Measurements from ENCODE around the gene RASL10A. TPM values are rescaled to one million over a fixed set of nuclear protein-coding genes. Genes with fewer than 3 reads are reported as not detected.
"Not testable (repeated sequence)": the region's sequence is repeated elsewhere in the genome, so short reads cannot be mapped to it uniquely, and the experiment has no call there.

RASL10A gene, protein sequence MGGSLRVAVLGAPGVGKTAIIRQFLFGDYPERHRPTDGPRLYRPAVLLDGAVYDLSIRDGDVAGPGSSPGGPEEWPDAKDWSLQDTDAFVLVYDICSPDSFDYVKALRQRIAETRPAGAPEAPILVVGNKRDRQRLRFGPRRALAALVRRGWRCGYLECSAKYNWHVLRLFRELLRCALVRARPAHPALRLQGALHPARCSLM
- total RNA-seq = under 1 TPM; 0.58 to 0.61 TPM

DNA sequence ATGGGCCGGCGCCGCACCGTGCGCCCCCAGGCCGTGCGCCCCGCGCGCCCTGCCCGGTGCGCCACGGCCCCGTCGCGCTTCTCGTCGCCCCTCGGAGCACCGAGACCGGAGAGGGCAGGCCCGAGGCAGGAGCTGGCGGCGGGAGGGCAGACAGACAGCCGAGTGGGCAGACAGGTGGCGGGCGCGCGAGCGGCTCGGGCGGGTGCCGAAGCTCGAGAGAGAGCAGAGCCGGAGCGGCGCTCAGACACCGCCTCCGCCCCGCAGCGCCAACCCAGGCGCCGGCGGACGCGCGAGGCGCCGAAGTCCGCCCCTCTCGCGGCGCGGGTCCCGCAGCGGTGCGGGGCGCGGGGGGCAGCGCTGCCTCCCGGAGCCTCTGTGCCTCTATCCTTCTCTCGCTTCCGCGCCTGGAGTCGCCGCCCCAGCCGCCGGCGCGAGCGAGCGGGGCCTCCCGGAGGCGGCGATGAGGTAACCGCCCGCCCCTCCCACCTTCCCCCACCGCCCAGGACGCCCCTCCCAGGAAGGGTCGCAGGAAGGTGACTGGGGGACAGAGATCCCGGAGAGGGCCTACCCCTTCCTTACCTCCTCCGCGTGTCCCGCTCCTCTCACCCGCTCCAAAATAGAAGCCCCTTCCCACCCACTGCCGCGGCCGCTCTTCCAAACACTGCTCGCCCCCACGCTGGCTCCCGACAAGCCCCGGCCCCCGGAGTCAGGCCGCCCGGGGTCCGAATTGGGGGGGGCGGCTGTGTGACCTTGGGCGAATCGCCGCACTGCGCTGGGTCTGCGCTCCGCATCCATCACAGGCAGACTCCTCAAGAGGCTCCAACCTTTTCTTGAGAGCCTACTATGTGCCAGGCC lies at the start of gene RASL10A:
TSS of gene RASL10A (minus strand) at position 412 of the 855 bp plus-strand sequence. CDS start 451 bp downstream, outside the sequence.
- Mint-ChIP-seq H3K27me3 (peaks cover 34% of the 10 kb centered on the region), H3K36me3 (ENCODE audit: low read depth) (peaks cover 12% of the 10 kb centered on the region), H3K9me3 (no peaks in the 10 kb centered on the region), H3K4me1 (peaks cover 10% of the 10 kb centered on the region), H3K27ac (no peak within 1 kb of the TSS), H3K4me3 (peak within 1 kb of the TSS; percentile 43)
- ATAC-seq (replicated peaks) = no peak

DNA sequence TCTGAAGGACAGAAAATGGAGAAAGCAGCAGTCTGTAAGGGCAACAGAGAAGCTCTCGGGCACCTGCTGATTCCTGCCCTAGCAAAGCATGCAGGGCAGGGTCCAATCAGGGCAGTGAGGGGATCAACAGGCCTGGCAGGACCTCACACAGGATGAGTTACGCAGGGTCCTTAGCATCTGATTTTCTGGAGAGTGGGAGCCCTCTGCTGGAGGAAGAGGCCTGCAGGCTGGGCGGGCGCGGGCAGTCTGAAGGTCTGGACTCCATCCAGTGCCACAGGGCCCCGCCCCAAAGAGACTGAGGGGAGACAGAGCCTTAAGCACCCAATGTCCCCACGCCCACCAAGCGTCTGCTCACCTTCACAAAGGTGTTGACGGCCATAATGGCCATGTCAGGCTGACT lies 44.0 kb upstream of the RASL10A start:
- Mint-ChIP-seq H3K4me3 (no peak overlapping the region), H3K27me3 (no peaks in the 10 kb centered on the region), H3K4me1 (no peaks in the 10 kb centered on the region), H3K27ac (no peak overlapping the region), H3K36me3 (ENCODE audit: low read depth) (peaks cover 70% of the 10 kb centered on the region), H3K9me3 (no peaks in the 10 kb centered on the region)
- ATAC-seq (replicated peaks) = no peak

DNA sequence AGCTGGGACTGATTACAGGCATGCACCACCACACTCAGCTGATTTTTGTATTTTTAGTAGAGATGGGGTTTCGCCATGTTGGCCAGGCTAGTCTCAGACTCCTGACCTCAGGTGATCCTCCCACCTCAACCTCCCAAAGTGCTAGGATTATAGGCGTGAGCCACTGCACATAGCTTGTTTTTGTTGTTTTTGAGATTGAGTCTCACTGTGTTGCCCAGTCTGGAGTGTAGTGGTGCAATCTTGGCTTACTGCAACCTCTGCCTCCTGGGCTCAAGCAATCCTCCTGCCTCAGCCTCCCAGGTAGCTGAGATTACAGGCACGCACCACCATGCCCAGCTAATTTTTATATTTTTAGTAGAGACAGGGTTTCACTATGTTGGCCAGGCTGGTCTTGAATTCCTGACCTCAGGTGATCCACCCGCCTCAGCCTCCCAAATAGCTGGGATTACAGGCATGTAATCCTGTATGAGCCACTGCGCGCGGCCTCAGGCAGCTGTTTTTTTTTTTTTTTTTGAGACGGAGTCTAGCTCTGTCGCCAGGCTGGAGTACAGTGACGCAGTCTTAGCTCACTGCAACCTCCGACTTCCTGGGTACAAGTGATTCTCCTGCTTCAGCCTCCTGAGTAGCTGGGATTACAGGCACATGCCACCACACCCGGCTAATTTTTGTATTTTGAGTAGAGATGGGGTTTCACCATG lies 41.8 kb upstream of the RASL10A start:
- ATAC-seq (replicated peaks); H3K9me3 Mint-ChIP-seq; H3K27me3 Mint-ChIP-seq; H3K4me1 Mint-ChIP-seq; H3K4me3 Mint-ChIP-seq; H3K27ac Mint-ChIP-seq: not testable (repeated sequence)
- peaks cover 90% of the 10 kb centered on the region for H3K36me3 Mint-ChIP-seq (ENCODE audit: low read depth)

DNA sequence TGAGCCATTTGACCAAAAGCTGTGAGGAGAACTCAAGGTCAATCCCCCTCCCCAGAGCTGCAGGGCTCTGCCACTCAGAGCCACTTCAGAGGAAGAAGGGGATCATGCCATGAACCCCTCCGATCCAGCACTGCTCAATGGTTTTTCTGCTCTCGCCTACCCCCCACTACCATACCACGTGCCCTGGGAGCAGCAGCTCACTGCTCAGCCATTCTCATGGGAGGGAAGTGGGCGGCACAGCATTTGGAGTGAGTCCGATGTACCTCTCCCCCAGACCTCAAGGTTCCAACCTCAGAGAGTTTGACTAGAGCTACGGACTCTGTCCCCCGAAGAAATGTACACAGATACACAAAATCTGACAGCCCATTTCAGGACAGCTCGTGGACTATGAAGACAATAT lies 38.4 kb upstream of the RASL10A start:
- Mint-ChIP-seq H3K4me3 (no peak overlapping the region), H3K27me3 (no peaks in the 10 kb centered on the region), H3K36me3 (ENCODE audit: low read depth) (peaks cover 92% of the 10 kb centered on the region), H3K4me1 (no peaks in the 10 kb centered on the region), H3K9me3 (no peaks in the 10 kb centered on the region), H3K27ac (no peak overlapping the region)
- no peak for ATAC-seq (replicated peaks)

DNA sequence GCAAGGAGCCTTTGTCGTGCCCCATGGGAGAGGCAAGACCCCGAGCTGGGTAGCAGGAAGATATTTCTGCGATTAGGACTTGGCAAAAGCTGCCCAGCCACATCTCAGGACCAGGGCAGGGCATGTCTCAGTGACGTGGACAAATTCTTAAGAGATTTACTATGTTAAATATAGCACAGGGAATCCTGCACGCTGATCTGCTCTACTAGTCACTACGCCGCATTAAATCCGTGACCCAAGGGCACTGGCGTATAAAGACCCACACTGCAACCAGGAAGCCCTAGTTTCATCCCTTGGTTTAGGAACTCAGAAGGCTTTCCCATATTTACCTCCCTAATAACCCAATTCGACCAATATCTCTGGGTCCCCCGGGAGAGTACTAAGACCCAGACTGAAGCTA lies 37.8 kb upstream of the RASL10A start:
- Mint-ChIP-seq H3K4me1 (no peaks in the 10 kb centered on the region), H3K9me3 (no peaks in the 10 kb centered on the region), H3K36me3 (ENCODE audit: low read depth) (peaks cover 92% of the 10 kb centered on the region), H3K4me3 (no peak overlapping the region), H3K27me3 (no peaks in the 10 kb centered on the region), H3K27ac (no peak overlapping the region)
- no peak for ATAC-seq (replicated peaks)

DNA sequence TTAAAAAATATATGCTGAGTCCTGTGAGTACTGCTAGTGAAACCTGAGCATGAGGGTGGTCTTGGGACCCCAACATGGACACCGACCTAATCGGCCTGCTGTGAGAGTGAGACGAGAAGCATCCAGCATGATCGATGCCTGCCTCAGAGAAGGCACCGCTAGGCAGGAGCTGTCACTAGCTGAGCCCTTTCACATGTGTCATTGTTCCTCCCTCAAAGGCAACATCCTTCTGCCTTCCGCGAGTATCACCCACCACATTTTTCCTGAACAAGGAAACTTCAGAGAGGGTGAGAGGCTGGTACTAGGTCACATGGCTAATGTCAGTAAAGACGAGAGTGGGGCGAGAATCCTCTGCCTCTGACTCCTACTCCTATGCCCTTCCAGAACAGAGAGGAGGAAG lies 37.3 kb upstream of the RASL10A start:
- Mint-ChIP-seq H3K27me3 (no peaks in the 10 kb centered on the region), H3K9me3 (no peaks in the 10 kb centered on the region), H3K4me3 (no peak overlapping the region), H3K36me3 (ENCODE audit: low read depth) (peaks cover 92% of the 10 kb centered on the region), H3K4me1 (no peaks in the 10 kb centered on the region), H3K27ac (no peak overlapping the region)
- no peak for ATAC-seq (replicated peaks)

DNA sequence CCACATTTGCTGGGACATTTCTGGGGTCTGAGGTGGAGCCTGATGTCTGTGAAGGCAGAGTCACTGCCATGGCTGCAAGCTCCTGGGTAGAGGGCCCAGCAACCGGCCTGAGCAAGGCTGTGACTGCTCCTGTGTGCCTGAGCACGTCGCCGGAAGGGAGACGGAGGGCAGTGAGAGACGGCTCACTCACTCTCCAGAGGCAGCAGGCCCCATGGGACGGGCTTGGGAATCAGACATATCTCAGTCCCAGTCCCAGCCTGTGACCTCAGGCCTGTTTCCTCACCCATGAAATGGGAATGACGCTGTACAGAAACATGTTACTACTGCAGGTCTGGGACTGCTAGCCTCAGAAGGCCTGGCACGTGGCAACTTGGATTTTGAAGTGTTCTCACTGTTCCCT lies 36.4 kb upstream of the RASL10A start:
- H3K9me3 Mint-ChIP-seq = no peaks in the 10 kb centered on the region
- no peak for ATAC-seq (replicated peaks)
- no peak overlapping the region for H3K4me3 Mint-ChIP-seq
- H3K27me3 Mint-ChIP-seq = no peaks in the 10 kb centered on the region
- no peaks in the 10 kb centered on the region for H3K4me1 Mint-ChIP-seq
- H3K27ac Mint-ChIP-seq = peak overlapping the region; percentile 38
- peaks cover 99% of the 10 kb centered on the region for H3K36me3 Mint-ChIP-seq (ENCODE audit: low read depth)

DNA sequence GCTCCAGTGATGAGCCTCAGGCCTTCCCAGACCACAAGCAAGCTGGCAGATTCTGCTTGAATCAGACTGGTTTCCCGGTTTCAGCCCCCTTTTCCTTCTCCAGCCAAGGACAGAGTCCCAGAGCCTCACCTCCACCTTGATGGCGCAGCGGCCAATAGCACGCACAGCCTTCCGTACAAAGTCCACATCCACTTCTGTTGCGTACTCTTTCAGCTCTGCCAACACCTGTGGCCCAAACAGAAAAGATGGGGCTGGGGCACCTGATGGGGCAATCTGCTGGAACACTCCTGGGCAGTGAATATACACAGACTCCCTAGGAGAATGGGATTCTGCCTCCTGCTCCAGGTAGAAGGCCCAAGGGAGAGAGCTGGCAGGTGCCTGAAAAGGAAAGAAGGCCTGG lies 35.5 kb upstream of the RASL10A start:
- H3K27me3 Mint-ChIP-seq = no peaks in the 10 kb centered on the region
- no peak for ATAC-seq (replicated peaks)
- H3K9me3 Mint-ChIP-seq = no peaks in the 10 kb centered on the region
- H3K27ac Mint-ChIP-seq = peak overlapping the region; percentile 38
- H3K36me3 Mint-ChIP-seq (ENCODE audit: low read depth) = peaks cover 99% of the 10 kb centered on the region
- no peak overlapping the region for H3K4me3 Mint-ChIP-seq
- H3K4me1 Mint-ChIP-seq = no peaks in the 10 kb centered on the region

DNA sequence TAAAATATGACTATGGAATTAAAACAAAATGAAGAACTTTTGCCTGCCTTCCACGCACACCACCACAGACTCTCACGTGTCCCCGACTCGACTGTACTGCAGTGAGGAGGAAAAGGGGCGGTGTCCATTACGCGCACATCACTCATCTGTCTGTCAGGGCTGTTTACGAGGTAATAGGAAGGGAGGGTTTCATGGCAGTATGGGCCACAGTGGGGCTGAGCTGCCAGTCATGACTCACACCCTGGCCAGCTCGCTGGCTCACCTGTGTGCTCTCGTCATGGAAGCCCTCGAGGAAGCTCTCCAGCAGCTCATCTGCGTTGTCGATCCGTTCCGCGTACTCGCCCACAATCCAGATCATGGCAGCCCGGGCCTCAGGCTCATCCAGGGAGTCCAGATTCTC lies 33.5 kb upstream of the RASL10A start:
- H3K36me3 Mint-ChIP-seq (ENCODE audit: low read depth) = peaks cover 99% of the 10 kb centered on the region
- H3K27ac Mint-ChIP-seq = no peak overlapping the region
- no peaks in the 10 kb centered on the region for H3K27me3 Mint-ChIP-seq
- no peak overlapping the region for H3K4me3 Mint-ChIP-seq
- no peak for ATAC-seq (replicated peaks)
- no peaks in the 10 kb centered on the region for H3K4me1 Mint-ChIP-seq
- no peaks in the 10 kb centered on the region for H3K9me3 Mint-ChIP-seq

DNA sequence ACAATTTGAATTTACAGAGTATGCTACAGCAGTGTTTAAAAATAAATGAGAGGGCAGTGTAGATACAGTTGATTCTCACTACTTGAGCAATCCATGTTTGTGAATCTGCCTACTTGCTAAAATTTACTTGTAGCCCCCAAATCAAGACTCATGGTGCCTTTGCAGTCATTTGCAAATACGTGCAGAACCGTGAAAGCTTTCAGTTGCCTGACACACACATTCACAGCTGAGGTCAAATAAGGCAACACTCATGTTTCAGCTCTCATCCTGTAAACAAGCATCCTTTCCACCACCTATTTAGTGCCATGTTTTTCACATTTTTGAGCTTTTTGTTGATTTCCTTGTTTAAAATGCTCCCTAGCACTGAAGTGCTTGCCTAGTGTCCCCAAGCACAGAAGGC lies 32.5 kb upstream of the RASL10A start:
- H3K4me1 Mint-ChIP-seq = no peaks in the 10 kb centered on the region
- H3K9me3 Mint-ChIP-seq = no peaks in the 10 kb centered on the region
- no peaks in the 10 kb centered on the region for H3K27me3 Mint-ChIP-seq
- H3K27ac Mint-ChIP-seq = peak overlapping the region; percentile 31
- peaks cover 99% of the 10 kb centered on the region for H3K36me3 Mint-ChIP-seq (ENCODE audit: low read depth)
- no peak overlapping the region for H3K4me3 Mint-ChIP-seq
- ATAC-seq (replicated peaks) = no peak

DNA sequence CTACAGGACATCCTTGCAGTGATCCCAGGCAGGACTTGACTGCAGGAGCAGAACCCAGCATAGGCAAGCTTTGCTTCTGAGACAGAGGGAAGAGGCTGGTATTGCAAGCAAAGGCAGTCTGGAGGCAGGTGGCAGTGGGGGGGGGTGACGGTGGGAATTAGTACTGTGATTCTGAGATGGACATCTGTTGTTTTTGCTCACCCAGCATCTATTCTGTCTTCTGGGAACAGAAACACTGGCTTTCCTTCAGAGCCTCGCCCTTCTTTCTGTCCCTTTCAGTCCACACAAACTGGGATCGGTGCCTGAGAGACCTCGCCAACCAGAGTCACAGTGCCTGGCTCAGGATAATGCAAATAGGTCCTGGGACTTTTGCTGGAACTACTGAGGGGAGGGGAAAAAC lies 31.2 kb upstream of the RASL10A start:
- no peaks in the 10 kb centered on the region for H3K9me3 Mint-ChIP-seq
- no peaks in the 10 kb centered on the region for H3K4me1 Mint-ChIP-seq
- H3K4me3 Mint-ChIP-seq = no peak overlapping the region
- H3K36me3 Mint-ChIP-seq (ENCODE audit: low read depth) = peaks cover 100% of the 10 kb centered on the region
- ATAC-seq (replicated peaks) = no peak
- no peak overlapping the region for H3K27ac Mint-ChIP-seq
- no peaks in the 10 kb centered on the region for H3K27me3 Mint-ChIP-seq

DNA sequence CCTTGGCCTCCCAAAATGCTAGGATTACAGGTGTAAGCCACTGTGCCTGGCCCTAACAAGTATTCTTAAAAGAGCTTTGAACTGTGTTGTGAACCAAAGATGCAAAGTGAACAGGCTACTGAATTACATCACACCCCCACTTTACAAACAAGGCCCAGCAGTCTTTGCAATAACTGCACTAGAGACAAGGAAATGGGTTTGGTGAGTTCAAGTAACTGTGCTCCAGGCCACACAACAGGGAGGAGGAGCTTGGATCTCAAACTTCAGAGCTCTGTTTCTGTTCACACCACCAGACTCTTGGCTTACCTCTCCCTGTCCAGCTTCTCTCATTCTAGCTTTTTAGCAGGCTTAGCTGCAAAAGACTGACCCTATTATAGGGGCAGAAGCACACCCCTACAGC lies 30.4 kb upstream of the RASL10A start:
- no peak overlapping the region for H3K27ac Mint-ChIP-seq

DNA sequence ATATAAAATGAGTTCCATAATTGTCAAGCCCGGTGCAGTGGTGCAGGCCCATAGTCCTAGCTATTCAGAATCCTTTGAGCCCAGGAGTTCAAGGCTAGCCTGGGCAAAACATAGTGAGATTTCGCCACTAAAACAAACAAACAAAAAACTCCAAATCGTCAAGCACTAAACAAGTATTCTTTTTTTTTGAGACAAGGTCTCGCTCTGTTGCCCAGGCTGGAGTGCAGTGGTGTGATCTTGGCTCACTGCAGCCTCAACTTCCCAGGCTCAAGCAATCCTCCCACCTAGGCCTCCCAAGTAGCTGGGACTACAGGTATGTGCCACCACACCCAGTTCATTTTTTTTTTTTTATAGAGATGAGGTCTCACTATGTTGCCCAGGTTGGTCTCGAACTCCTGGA lies 29.4 kb upstream of the RASL10A start:
- H3K36me3 Mint-ChIP-seq (ENCODE audit: low read depth) = peaks cover 88% of the 10 kb centered on the region
- ATAC-seq (replicated peaks); H3K9me3 Mint-ChIP-seq; H3K4me3 Mint-ChIP-seq; H3K4me1 Mint-ChIP-seq; H3K27me3 Mint-ChIP-seq; H3K27ac Mint-ChIP-seq: not testable (repeated sequence)

More for the DNA sequence above, 30.4 kb upstream of the RASL10A start:
- H3K9me3 Mint-ChIP-seq = no peaks in the 10 kb centered on the region
- H3K4me3 Mint-ChIP-seq = no peak overlapping the region
- peaks cover 93% of the 10 kb centered on the region for H3K36me3 Mint-ChIP-seq (ENCODE audit: low read depth)
- no peak for ATAC-seq (replicated peaks)
- H3K27me3 Mint-ChIP-seq = no peaks in the 10 kb centered on the region
- H3K4me1 Mint-ChIP-seq = no peaks in the 10 kb centered on the region

DNA sequence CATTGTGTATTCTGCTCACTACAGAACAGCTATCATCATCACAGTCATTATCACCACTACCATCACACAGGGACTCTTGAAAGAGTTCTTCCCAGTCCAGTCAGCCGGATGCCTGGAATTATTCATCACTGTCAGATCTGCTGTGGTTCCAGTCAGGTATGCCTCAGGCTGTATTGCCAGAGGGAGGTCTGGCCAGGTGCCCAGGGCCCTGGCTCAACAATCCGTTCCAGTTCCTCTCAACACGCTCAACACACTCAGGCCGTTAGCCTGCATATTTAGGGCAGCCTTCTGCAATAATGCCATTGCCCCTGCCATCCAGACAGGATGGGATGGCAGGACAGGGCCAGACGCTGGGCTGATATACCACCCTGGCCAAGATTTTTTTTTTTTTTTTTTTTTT lies 28.6 kb upstream of the RASL10A start:
- H3K4me1 Mint-ChIP-seq = no peaks in the 10 kb centered on the region
- ATAC-seq (replicated peaks) = no peak
- no peaks in the 10 kb centered on the region for H3K9me3 Mint-ChIP-seq
- H3K27me3 Mint-ChIP-seq = no peaks in the 10 kb centered on the region
- peaks cover 88% of the 10 kb centered on the region for H3K36me3 Mint-ChIP-seq (ENCODE audit: low read depth)
- no peak overlapping the region for H3K4me3 Mint-ChIP-seq
- H3K27ac Mint-ChIP-seq = no peak overlapping the region

DNA sequence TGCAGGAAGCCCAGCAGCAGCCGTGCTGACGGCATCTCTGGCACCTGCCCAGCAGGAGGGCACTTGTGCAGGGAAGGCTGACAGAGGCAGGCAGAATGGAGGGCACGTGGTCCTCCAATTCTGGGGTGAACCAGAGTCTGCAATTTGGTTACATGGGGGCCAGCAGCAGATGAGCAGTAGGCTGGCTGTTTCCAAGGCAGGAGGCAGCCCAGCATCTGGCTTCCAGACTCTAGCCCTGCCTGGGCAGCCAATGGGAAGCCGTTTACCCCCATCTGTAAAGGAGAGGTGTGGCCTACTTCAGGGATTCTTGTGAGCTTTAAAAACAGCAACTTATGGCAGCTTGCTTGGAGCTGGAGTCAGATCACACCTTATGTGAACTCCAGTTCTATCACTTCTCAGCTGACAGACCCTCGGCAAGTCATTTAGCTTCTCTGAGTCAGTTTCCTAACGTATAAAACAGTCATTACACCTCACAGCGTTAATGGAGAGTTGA lies 27.9 kb upstream of the RASL10A start:
- H3K4me3 Mint-ChIP-seq = no peak overlapping the region
- no peaks in the 10 kb centered on the region for H3K9me3 Mint-ChIP-seq
- no peaks in the 10 kb centered on the region for H3K4me1 Mint-ChIP-seq
- peak; percentile 62 for ATAC-seq (replicated peaks)
- no peaks in the 10 kb centered on the region for H3K27me3 Mint-ChIP-seq
- H3K36me3 Mint-ChIP-seq (ENCODE audit: low read depth) = peaks cover 88% of the 10 kb centered on the region
- H3K27ac Mint-ChIP-seq = no peak overlapping the region

Data from activated T-helper 17 cell treated with anti-CD3 and anti-CD28 coated beads, Interleukin-2, amount 50 U/mL, for 72 hours (primary cell).